Subcutaneous adipose tissue (tissue), 4 donors: ENCODE results near the gene ATP9A. TPM values are rescaled to one million over a fixed set of nuclear protein-coding genes. Genes with fewer than 3 reads are reported as not detected.

Source experiments
- total RNA-seq, 4 donors: library from RNA; depleted of rRNA; stranded (reverse); fragments of >200 nt; gene quantifications; one replicate each; pipeline ENCODE4 v1.1.0, GENCODE V29; 2016
- TF ChIP-seq, protein P1 (sequence below): fragments of 450-650 bp; IDR thresholded peaks from one replicate; pipeline ENCODE4 v1.5.1; 2016; ENCODE audit warnings: low read depth, mild to moderate bottlenecking, control low read depth, antibody characterized with exemption, moderate library complexity

Gene ATP9A
- total RNA-seq, 4 donors from 2014 or later = 77.2 to 128 (median 88.6) TPM

GRCh38 chr20:51756653-51757052 is 11.5 kb downstream of the ATP9A start:
- TF ChIP-seq, protein P1, sequence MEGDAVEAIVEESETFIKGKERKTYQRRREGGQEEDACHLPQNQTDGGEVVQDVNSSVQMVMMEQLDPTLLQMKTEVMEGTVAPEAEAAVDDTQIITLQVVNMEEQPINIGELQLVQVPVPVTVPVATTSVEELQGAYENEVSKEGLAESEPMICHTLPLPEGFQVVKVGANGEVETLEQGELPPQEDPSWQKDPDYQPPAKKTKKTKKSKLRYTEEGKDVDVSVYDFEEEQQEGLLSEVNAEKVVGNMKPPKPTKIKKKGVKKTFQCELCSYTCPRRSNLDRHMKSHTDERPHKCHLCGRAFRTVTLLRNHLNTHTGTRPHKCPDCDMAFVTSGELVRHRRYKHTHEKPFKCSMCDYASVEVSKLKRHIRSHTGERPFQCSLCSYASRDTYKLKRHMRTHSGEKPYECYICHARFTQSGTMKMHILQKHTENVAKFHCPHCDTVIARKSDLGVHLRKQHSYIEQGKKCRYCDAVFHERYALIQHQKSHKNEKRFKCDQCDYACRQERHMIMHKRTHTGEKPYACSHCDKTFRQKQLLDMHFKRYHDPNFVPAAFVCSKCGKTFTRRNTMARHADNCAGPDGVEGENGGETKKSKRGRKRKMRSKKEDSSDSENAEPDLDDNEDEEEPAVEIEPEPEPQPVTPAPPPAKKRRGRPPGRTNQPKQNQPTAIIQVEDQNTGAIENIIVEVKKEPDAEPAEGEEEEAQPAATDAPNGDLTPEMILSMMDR = no peak

GRCh38 chr20:51752343-51752951 is 15.7 kb downstream of the ATP9A start:
- TF ChIP-seq, protein P1 = no peak

- TF ChIP-seq, protein P1 = no peak
These were observed 17.3 kb downstream of the ATP9A start for GRCh38 chr20:51750770-51751388.

- TF ChIP-seq, protein P1 = no peak
These were observed 18.0 kb downstream of the ATP9A start for GRCh38 chr20:51750037-51750769.

GRCh38 chr20:51749674-51750036 is 18.5 kb downstream of the ATP9A start:
- TF ChIP-seq, protein P1 = no peak

GRCh38 chr20:51747182-51747911 is 20.8 kb downstream of the ATP9A start:
- TF ChIP-seq, protein P1 = no peak

DNA sequence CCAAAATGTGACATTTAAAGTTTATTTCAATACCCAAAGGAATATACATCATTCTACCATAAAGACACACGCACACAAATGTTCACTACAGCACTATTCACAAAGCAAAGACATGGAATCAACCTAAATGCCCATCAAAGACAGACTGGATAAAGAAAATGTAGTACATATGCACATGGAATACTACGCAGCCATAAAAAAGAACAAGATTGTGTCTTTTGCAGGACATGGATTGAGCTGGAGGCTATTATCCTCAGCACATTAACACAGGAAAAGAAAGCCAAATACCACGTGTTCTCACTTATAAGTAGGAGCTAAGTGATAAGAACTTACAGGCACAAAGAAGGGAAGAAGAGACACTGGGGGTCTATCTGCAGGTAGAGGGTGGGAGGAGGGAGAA is 22.4 kb downstream of the ATP9A start:
- TF ChIP-seq, protein P1 = no peak
